ENCODE results near the gene FCER1G. TPM values are rescaled to one million over a fixed set of nuclear protein-coding genes. Genes with fewer than 3 reads are reported as not detected.
"Not testable (repeated sequence)": the region's sequence is repeated elsewhere in the genome, so short reads cannot be mapped to it uniquely, and the experiment has no call there.

FCER1G gene
- polyA plus RNA-seq, 4 donors, result 12.0 to 16.1 (median 15.4) TPM

DNA sequence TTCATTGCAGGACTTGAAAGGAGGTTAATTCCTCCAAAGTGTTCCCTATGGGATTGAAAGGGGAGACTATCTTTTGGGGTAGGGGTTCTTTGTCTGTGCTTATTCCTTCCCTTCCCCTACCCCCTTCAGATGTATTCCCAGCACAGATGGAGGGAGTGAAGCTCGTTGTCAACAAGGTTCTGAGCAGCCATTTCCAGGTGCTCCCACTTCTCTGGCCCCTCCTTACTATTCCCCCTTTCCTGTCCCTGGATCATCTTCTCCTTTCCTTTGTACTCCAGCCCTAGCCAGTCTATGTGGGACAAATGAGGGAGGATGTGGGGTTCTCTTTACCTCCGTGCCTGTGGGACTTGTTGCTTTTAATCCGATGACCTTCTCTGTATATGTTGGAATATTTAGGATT, 11.7 kb downstream of the FCER1G start:
- DNase-seq (ENCODE audit: low read depth in 4 of 4, low spot score in 3 of 4), result no peak

DNA sequence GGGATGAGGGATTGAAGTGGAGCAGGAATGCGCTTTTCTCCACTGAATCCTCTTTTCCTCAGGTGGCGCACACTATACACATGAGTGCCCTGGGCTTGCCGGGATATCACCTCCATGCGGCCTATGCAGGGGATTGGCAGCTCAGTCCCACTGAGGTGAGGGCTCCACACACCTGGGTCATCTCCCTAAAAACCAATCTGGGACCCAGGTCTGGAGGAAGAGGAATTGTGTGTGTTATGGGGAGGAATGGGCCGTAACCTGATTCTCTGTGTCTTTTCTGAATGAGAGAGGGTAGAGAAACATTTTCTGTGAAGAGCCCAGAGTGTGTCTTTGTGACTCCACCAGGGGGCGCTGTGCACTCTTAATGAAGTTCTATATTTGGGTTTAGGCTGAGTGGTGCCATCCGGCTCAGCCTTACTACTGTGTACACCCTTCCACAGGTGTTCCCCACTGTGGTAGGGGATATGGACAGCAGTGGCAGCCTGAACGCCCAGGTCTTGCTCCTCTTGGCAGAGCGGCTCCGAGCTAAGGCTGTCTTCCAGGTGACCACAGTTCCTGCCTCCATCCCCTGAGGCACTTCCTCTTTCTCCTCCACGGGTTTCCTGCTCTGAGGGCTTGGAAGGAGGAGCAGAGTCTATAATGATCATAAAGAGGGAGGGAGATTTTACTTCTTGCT, 12.2 kb downstream of the FCER1G start:
- peak; percentile 52 to 65 (median 63) for DNase-seq (ENCODE audit: low read depth in 4 of 4, low spot score in 3 of 4)

DNA sequence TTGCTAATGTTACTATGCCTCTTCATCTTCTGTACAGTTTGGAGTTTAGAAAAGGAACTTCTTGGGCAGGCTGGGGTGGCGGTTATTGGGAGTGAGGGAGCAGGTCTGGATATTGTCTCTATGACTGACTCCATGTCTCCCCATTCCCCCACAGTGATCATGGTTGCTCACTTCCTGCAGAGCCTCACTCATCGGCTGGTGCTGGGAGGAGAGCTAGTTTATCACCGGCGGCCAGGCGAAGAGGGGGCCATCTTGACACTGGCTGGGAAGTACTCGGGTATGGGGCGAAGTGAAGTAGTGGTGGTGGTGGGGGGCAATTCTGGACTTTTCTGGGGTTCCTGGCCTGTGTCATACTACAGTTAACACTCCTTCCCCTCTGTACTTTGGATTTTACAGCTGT, 12.9 kb downstream of the FCER1G start:
- no peak for DNase-seq (ENCODE audit: low read depth in 4 of 4, low spot score in 3 of 4)

GRCh38 chr1:161229896-161230295, 14.8 kb downstream of the FCER1G start:
- no peak for DNase-seq (ENCODE audit: low read depth in 4 of 4, low spot score in 3 of 4)

DNA sequence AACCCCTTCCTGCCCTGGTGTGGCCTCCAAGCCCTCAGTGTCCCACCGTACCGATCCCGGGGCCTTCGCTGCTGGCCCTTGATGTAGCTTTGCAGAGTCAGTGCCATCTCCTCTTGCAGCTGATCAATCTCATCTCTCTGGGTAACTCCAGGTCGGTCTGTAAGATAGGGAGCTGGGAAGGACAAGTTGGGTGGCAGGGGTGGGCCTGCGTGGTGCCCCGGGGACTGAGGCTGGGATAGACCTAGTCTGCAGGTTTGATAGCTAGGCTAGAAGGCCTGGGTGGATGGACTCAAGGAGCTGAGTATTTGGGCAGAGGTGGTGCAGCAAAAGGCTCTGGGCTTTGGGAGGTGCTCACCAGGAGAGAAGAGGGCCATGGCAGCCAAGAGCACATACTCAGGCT, 15.7 kb downstream of the FCER1G start:
- DNase-seq (ENCODE audit: low read depth in 4 of 4, low spot score in 3 of 4), result no peak

- DNase-seq (ENCODE audit: low read depth in 4 of 4, low spot score in 3 of 4), result no peak
These were observed 18.0 kb downstream of the FCER1G start for GRCh38 chr1:161233102-161233501.

DNA sequence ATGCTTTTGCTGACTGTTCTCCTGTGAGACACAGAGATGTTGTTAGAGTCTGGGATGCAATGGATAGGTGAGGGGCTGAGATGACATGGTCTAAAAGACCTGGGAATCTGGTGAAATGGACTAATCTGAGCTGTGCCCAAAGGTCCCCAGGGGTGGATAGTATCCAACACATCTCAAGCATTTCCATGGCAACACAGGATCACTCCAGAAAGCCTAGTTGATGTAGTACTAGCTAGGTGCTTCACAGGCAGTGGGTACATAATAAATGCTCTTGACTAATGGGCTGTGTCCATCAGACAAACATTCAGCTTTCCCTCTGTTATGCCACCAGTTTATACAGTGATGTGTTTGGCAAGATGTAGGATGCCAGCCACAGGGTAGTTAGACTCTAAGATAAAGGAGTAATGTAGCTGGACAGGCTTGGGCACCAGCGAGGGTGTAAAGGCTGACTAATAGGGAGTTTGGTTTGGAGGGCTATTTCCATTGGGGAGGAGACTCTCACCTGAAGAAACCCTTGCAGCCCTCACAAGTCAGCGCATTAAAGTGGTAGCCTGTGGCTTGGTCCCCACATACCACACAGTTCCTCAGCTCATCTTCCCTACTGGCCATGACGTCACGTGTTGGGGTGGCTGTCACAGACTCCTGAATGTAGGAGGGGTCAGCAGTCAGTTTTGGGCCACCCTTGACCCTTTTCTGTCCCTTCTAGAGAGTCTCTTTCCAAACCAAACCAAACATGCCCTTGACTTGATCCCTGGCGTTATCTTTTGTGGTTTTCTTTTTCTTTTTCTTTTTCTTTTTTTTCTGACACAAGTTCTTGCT, 21.1 kb downstream of the FCER1G start:
- no peak for DNase-seq (ENCODE audit: low read depth in 4 of 4, low spot score in 3 of 4)

GRCh38 chr1:161238039-161238473, 23.0 kb downstream of the FCER1G start, which contains the start of gene NR1I3:
Gene NR1I3 (minus strand): TSS chr1:161238203. CDS start chr1:161236565, 1,638 bp downstream.
- no peak for DNase-seq (ENCODE audit: low read depth in 4 of 4, low spot score in 3 of 4)

GRCh38 chr1:161241682-161242081, 26.6 kb downstream of the FCER1G start:
- no peak for DNase-seq (ENCODE audit: low read depth in 4 of 4, low spot score in 3 of 4)

- DNase-seq (ENCODE audit: low read depth in 4 of 4, low spot score in 3 of 4), result no peak
These were observed 27.2 kb downstream of the FCER1G start for GRCh38 chr1:161242313-161242712.

DNA sequence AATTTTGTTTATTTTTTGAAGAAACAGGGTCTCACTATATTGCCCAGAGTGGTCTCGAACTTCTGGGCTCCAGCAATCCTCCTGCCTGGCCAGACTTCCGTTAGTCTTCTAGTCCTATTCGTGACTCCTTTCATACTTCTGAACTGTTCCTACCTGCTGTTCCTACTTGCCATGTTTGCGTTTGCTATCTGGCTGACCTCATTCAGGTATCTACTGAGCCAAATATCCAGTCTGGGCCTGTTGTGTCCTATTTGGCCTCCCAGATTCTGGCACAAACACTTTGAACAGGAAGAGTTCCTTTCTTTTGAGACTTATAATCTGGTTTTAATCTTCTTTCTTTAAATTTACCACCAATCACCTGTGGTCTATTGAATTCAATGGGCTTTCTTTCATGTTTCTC, 29.8 kb downstream of the FCER1G start:
- DNase-seq (ENCODE audit: low read depth in 4 of 4, low spot score in 3 of 4), result no peak

DNA sequence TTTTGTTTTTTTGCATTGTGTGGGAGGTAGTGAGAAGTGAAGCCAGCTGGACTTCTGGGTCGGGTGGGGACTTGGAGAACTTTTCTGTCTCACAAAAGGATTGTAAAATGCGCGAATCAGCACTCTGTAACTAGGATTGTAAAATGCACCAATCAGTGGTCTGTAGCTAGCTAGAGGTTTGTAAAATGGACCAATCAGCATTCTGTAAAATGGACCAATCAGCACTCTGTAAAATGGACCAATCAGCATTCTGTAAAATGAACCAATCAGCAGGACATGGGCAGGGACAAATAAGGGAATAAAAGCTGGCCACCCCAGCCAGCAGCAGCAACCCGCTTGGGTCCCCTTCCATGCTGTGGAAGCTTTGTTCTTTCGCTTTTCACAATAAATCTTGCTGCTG, 35.0 kb downstream of the FCER1G start:
- DNase-seq (ENCODE audit: low read depth in 4 of 4, low spot score in 3 of 4), result not testable (repeated sequence)

GRCh38 chr1:161250829-161251228, 35.7 kb downstream of the FCER1G start:
- DNase-seq (ENCODE audit: low read depth in 4 of 4, low spot score in 3 of 4), result no peak

- no peak for DNase-seq (ENCODE audit: low read depth in 4 of 4, low spot score in 3 of 4)
These were observed 36.5 kb downstream of the FCER1G start for GRCh38 chr1:161251579-161251978.

- DNase-seq (ENCODE audit: low read depth in 4 of 4, low spot score in 3 of 4), result not testable (repeated sequence)
These were observed 40.2 kb downstream of the FCER1G start for GRCh38 chr1:161255302-161255701.

GRCh38 chr1:161255955-161256520, 40.9 kb downstream of the FCER1G start:
- DNase-seq (ENCODE audit: low read depth in 4 of 4, low spot score in 3 of 4), result not testable (repeated sequence)

- not testable (repeated sequence) for DNase-seq (ENCODE audit: low read depth in 4 of 4, low spot score in 3 of 4)
These were observed 42.0 kb downstream of the FCER1G start for GRCh38 chr1:161257109-161257508.

GRCh38 chr1:161258439-161259344, 43.6 kb downstream of the FCER1G start, which contains the start of gene PCP4L1:
Gene PCP4L1 (plus strand): TSS chr1:161258745. CDS start chr1:161258975, 230 bp downstream.
- peak; percentile 45 to 55 (median 48) for DNase-seq (ENCODE audit: low read depth in 4 of 4, low spot score in 3 of 4)

GRCh38 chr1:161259345-161259702, 44.2 kb downstream of the FCER1G start:
- DNase-seq (ENCODE audit: low read depth in 4 of 4, low spot score in 3 of 4), result no peak

DNA sequence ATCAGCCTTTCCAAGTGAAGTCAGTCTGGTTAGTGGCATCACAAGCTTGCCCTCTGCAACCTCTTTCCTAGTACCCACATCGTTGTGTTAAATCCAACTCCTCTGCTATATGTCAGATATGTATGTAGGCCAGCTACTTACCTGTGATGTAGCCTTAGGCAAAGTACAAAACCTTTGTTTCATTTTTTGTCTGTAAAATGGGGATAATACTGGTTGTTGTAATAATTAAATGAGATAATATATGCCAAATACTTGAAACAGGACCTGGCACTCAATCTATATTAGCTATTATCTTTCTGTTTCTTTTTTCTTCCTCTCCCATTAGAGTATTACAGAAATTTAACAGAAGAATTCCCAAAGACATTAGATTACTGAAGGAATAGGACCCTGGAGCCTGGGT, 44.7 kb downstream of the FCER1G start:
- DNase-seq (ENCODE audit: low read depth in 4 of 4, low spot score in 3 of 4), result no peak
